Astrocyte (in vitro differentiated cells and primary cell): ENCODE results near the gene VSTM2L. TPM values are rescaled to one million over a fixed set of nuclear protein-coding genes. Genes with fewer than 3 reads are reported as not detected.

Source experiments
- DNase-seq: peaks from one replicate; pipeline ENCODE4 v3.0.0-alpha.2; 2010; ENCODE audit warnings: low read depth
- FAIRE-seq: peaks from 2 replicates; lab custom pipeline; 2011; peaks lifted over from hg19 to GRCh38; lab: Jason Lieb, UNC
- H2AFZ ChIP-seq: 2 replicates; pipeline ENCODE4 v1.6.0; 2012; ENCODE audit warnings: low read depth, low read length, inconsistent platforms
- H3K27ac ChIP-seq: 2 replicates; pipeline ENCODE4 v1.5.1; 2011; ENCODE audit warnings: low read depth, low read length, inconsistent platforms
- H3K27me3 ChIP-seq: 2 replicates; pipeline ENCODE4 v1.6.0; 2011; ENCODE audit warnings: low read length, inconsistent platforms; ENCODE audit not compliant: insufficient read depth
- H3K36me3 ChIP-seq: 2 replicates; pipeline ENCODE4 v1.5.1; 2011; ENCODE audit warnings: low read length, inconsistent platforms; ENCODE audit not compliant: insufficient read depth
- H3K4me1 ChIP-seq: 2 replicates; pipeline ENCODE4 v1.5.1; 2011; ENCODE audit warnings: low read length, inconsistent platforms; ENCODE audit not compliant: insufficient read depth
- H3K4me2 ChIP-seq: 2 replicates; pipeline ENCODE4 v1.6.0; 2012; ENCODE audit warnings: low read length, inconsistent platforms
- H3K4me3 ChIP-seq: 2 replicates; pipeline ENCODE4 v1.5.1; 2011; ENCODE audit warnings: low read depth, mild to moderate bottlenecking, low read length, inconsistent platforms; ENCODE audit not compliant: insufficient read depth
- H3K79me2 ChIP-seq: 2 replicates; pipeline ENCODE4 v1.6.0; 2012; ENCODE audit warnings: mild to moderate bottlenecking, low read length, inconsistent platforms; ENCODE audit not compliant: insufficient read depth
- H3K9ac ChIP-seq: 2 replicates; pipeline ENCODE4 v1.6.0; 2012; ENCODE audit warnings: mild to moderate bottlenecking, low read length, inconsistent platforms
- H3K9me3 ChIP-seq: 2 replicates; pipeline ENCODE4 v1.5.1; 2012; ENCODE audit warnings: low read depth, mild to moderate bottlenecking, low read length, inconsistent platforms; ENCODE audit not compliant: insufficient read depth
- H4K20me1 ChIP-seq: 2 replicates; pipeline ENCODE4 v1.6.0; 2012; ENCODE audit warnings: low read length, inconsistent platforms; ENCODE audit not compliant: insufficient read depth
- H3K27ac Mint-ChIP-seq: one replicate; pipeline ENCODE4 v1.8.0; 2021; ENCODE audit warnings: mild to moderate bottlenecking, mixed read lengths; ENCODE audit not compliant: unreplicated experiment
- H3K27me3 Mint-ChIP-seq: one replicate; pipeline ENCODE4 v1.8.0; 2021; ENCODE audit warnings: low read depth, mixed read lengths; ENCODE audit not compliant: unreplicated experiment
- H3K36me3 Mint-ChIP-seq: one replicate; pipeline ENCODE4 v1.8.0; 2021; ENCODE audit warnings: low read depth, mixed read lengths; ENCODE audit not compliant: unreplicated experiment
- H3K4me1 Mint-ChIP-seq: one replicate; pipeline ENCODE4 v1.8.0; 2021; ENCODE audit warnings: low read depth, mixed read lengths; ENCODE audit not compliant: unreplicated experiment
- H3K4me3 Mint-ChIP-seq: one replicate; pipeline ENCODE4 v1.8.0; 2021; ENCODE audit warnings: mild to moderate bottlenecking, moderate library complexity, mixed read lengths; ENCODE audit not compliant: unreplicated experiment
- H3K9me3 Mint-ChIP-seq: one replicate; pipeline ENCODE4 v1.8.0; 2021; ENCODE audit warnings: mild to moderate bottlenecking, mixed read lengths; ENCODE audit not compliant: unreplicated experiment
- CTCF ChIP-seq: IDR thresholded peaks from 2 replicates; pipeline ENCODE4 v1.5.1; 2011; ENCODE audit warnings: low read depth, mild to moderate bottlenecking, inconsistent platforms, low read length, moderate library complexity; ENCODE audit not compliant: insufficient read depth
- EZH2 ChIP-seq: IDR thresholded peaks from 2 replicates; pipeline ENCODE4 v1.6.1; 2012; ENCODE audit warnings: mild to moderate bottlenecking, low read length, inconsistent platforms; ENCODE audit not compliant: insufficient read depth
- total RNA-seq: library from RNA; stranded (reverse); gene quantifications from 2 replicates; pipeline ENCODE4 v1.2.1, GENCODE V29; 2021

The VSTM2L gene
- total RNA-seq, 1 donor from 2014 or later = 18.5 TPM

- H3K9me3 ChIP-seq = no peaks in the 10 kb centered on the region
- H3K4me3 ChIP-seq = no peak overlapping the region
- H3K27ac ChIP-seq = no peak overlapping the region
- DNase-seq (no peak), FAIRE-seq (no peak)
- H3K36me3 ChIP-seq = no peaks in the 10 kb centered on the region
- no peak overlapping the region for H3K4me2 ChIP-seq
- no peak overlapping the region for H3K4me3 Mint-ChIP-seq
- H3K4me1 Mint-ChIP-seq = no peaks in the 10 kb centered on the region
- H3K4me1 ChIP-seq = no peaks in the 10 kb centered on the region
- TF ChIP-seq EZH2 = no peak
- TF ChIP-seq CTCF = no peak
- H3K36me3 Mint-ChIP-seq = peaks cover 15% of the 10 kb centered on the region
- no peak overlapping the region for H3K27ac Mint-ChIP-seq
- peaks cover 4% of the 10 kb centered on the region for H3K27me3 ChIP-seq
- H3K27me3 Mint-ChIP-seq = peaks cover 23% of the 10 kb centered on the region
- no peak overlapping the region for H3K9ac ChIP-seq
- no peaks in the 10 kb centered on the region for H3K79me2 ChIP-seq
- H2AFZ ChIP-seq = no peak overlapping the region
- H4K20me1 ChIP-seq = no peaks in the 10 kb centered on the region
- peaks cover 5% of the 10 kb centered on the region for H3K9me3 Mint-ChIP-seq
These were observed 31.9 kb downstream of the VSTM2L start for GRCh38 chr20:37934634-37935375.

DNA sequence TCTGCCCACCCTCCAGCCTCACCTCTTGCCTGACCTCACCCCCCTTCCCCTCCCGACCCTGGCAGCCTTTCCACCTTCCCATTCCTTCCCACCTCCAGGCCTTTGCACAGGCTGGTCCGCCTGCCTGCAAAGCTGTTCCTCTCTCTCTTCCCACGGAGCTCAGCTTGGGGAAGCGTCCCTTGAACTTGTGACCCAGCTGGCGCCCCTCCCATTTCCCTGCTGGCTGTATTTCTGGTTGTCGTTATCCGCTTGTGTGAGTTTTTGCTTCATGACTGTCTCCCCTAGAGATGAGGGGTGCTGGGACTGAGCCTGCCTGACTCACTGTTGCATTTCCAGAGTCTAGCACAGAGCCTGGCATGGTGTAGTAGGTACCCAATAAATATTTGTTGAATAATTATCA lies 32.5 kb downstream of the VSTM2L start:
- H3K27ac ChIP-seq = no peak overlapping the region
- H2AFZ ChIP-seq = no peak overlapping the region
- H3K4me2 ChIP-seq = no peak overlapping the region
- H3K4me1 ChIP-seq = no peaks in the 10 kb centered on the region
- no peak overlapping the region for H3K27ac Mint-ChIP-seq
- DNase-seq = no peak
- H3K4me1 Mint-ChIP-seq = no peaks in the 10 kb centered on the region
- no peaks in the 10 kb centered on the region for H3K9me3 ChIP-seq
- H3K4me3 ChIP-seq = no peak overlapping the region
- no peak overlapping the region for H3K9ac ChIP-seq
- H3K27me3 Mint-ChIP-seq = peaks cover 20% of the 10 kb centered on the region
- no peak overlapping the region for H3K4me3 Mint-ChIP-seq
- no peaks in the 10 kb centered on the region for H4K20me1 ChIP-seq
- no peaks in the 10 kb centered on the region for H3K36me3 ChIP-seq
- peaks cover 5% of the 10 kb centered on the region for H3K9me3 Mint-ChIP-seq
- FAIRE-seq = no peak
- no peaks in the 10 kb centered on the region for H3K79me2 ChIP-seq
- no peak for TF ChIP-seq EZH2
- no peak for TF ChIP-seq CTCF
- peaks cover 13% of the 10 kb centered on the region for H3K36me3 Mint-ChIP-seq
- H3K27me3 ChIP-seq = peaks cover 4% of the 10 kb centered on the region

GRCh38 chr20:37936041-37936440 lies 33.1 kb downstream of the VSTM2L start:
- TF ChIP-seq EZH2 (no peak), CTCF (no peak)
- Mint-ChIP-seq H3K36me3 (peaks cover 12% of the 10 kb centered on the region), H3K9me3 (peaks cover 5% of the 10 kb centered on the region), H3K4me1 (no peaks in the 10 kb centered on the region), H3K27me3 (peaks cover 16% of the 10 kb centered on the region), H3K27ac (no peak overlapping the region), H3K4me3 (no peak overlapping the region)
- Histone ChIP-seq H3K27me3 (peaks cover 4% of the 10 kb centered on the region), H3K4me2 (no peak overlapping the region), H3K4me3 (no peak overlapping the region), H3K36me3 (no peaks in the 10 kb centered on the region), H3K79me2 (no peaks in the 10 kb centered on the region), H3K4me1 (no peaks in the 10 kb centered on the region), H3K9me3 (no peaks in the 10 kb centered on the region), H3K27ac (no peak overlapping the region), H2AFZ (no peak overlapping the region), H3K9ac (no peak overlapping the region), H4K20me1 (no peaks in the 10 kb centered on the region)
- DNase-seq (no peak), FAIRE-seq (no peak)
